HG02870 (cell line): ENCODE measurements around the gene RIPK3.

ENCODE experiments used
- ATAC-seq: cut with Tn5 transposase; IDR thresholded peaks from one replicate; pipeline ENCODE4 v1.9.1; 2021; ENCODE audit warnings: mild to moderate bottlenecking, moderate library complexity; ENCODE audit not compliant: unreplicated experiment

RIPK3 gene

GRCh38 chr14:24324024-24324423, 15.8 kb downstream of the RIPK3 start:
- ATAC-seq = no peak

GRCh38 chr14:24323341-24323740, 16.4 kb downstream of the RIPK3 start:
- ATAC-seq = no peak

GRCh38 chr14:24322672-24323071, 17.1 kb downstream of the RIPK3 start:
- ATAC-seq = no peak

GRCh38 chr14:24321212-24321975, 18.4 kb downstream of the RIPK3 start:
- no peak for ATAC-seq

GRCh38 chr14:24317141-24317928, 22.5 kb downstream of the RIPK3 start:
- ATAC-seq = no peak

- ATAC-seq = no peak
These were observed 23.2 kb downstream of the RIPK3 start for GRCh38 chr14:24316597-24316950.

- ATAC-seq = no peak
These were observed 23.8 kb downstream of the RIPK3 start for GRCh38 chr14:24315807-24316596.

GRCh38 chr14:24315243-24315806, 24.5 kb downstream of the RIPK3 start:
- ATAC-seq = no peak

- no peak for ATAC-seq
These were observed 25.2 kb downstream of the RIPK3 start for GRCh38 chr14:24314377-24315193.

GRCh38 chr14:24313913-24314312, 25.9 kb downstream of the RIPK3 start:
- no peak for ATAC-seq

GRCh38 chr14:24312736-24313507, 26.9 kb downstream of the RIPK3 start:
- ATAC-seq = no peak

- ATAC-seq = no peak
These were observed 27.8 kb downstream of the RIPK3 start for GRCh38 chr14:24311837-24312615.

GRCh38 chr14:24310646-24311604, 28.9 kb downstream of the RIPK3 start, which contains the start of gene LTB4R:
Gene LTB4R, plus strand, starts transcription at chr14:24311502. Its CDS starts 4,150 bp downstream, at chr14:24315652.
- peak; percentile 57 for ATAC-seq

GRCh38 chr14:24310265-24310645, 29.5 kb downstream of the RIPK3 start:
- no peak for ATAC-seq

- ATAC-seq = no peak
These were observed 30.1 kb downstream of the RIPK3 start, which contains the start of gene LTB4R2 for GRCh38 chr14:24309538-24310264. Gene LTB4R2, plus strand, starts transcription at chr14:24310140. Its CDS starts 525 bp downstream, at chr14:24310665.

GRCh38 chr14:24308342-24309124, 31.3 kb downstream of the RIPK3 start:
- no peak for ATAC-seq
